Activated CD4-positive, alpha-beta T cell treated with anti-CD3 and anti-CD28 coated beads, Interleukin-2, Interleukin-6, amounts not matched to agents 100 ng/mL and 50 ng/mL, durations not matched to agents 16 hours and 8 hours (primary cell): ENCODE results near the gene IL1RN.

ENCODE experiments used
- DNase-seq: peaks from one replicate; pipeline ENCODE4 v3.0.0-alpha.2; 2020

The IL1RN gene

GRCh38 chr2:113104054-113104611, 23.3 kb upstream of the IL1RN start:
- no peak for DNase-seq

- DNase-seq = peak; percentile 43
Measured at GRCh38 chr2:113105047-113105785, 22.2 kb upstream of the IL1RN start.

- DNase-seq = no peak
Measured at GRCh38 chr2:113111121-113111520, 16.3 kb upstream of the IL1RN start.

GRCh38 chr2:113111823-113112287, 15.5 kb upstream of the IL1RN start:
- DNase-seq = no peak

GRCh38 chr2:113112441-113112840, 15.0 kb upstream of the IL1RN start:
- DNase-seq = no peak

GRCh38 chr2:113112871-113113270, 14.5 kb upstream of the IL1RN start:
- DNase-seq = no peak

- no peak for DNase-seq
Measured at GRCh38 chr2:113113807-113114206, 13.6 kb upstream of the IL1RN start.

GRCh38 chr2:113114224-113114945, 13.0 kb upstream of the IL1RN start:
- DNase-seq = no peak

GRCh38 chr2:113114996-113115395, 12.4 kb upstream of the IL1RN start:
- DNase-seq = no peak

GRCh38 chr2:113116100-113116958, 11.1 kb upstream of the IL1RN start:
- DNase-seq = peak; percentile 34

GRCh38 chr2:113117541-113118262, 9.7 kb upstream of the IL1RN start:
- peak; percentile 63 for DNase-seq

- DNase-seq = no peak
Measured at GRCh38 chr2:113118263-113118657, 9.1 kb upstream of the IL1RN start.

- no peak for DNase-seq
Measured at GRCh38 chr2:113119111-113119510, 8.3 kb upstream of the IL1RN start.

- no peak for DNase-seq
Measured at GRCh38 chr2:113120861-113121260, 6.5 kb upstream of the IL1RN start.

GRCh38 chr2:113122364-113122763, 5.0 kb upstream of the IL1RN start:
- DNase-seq = no peak

GRCh38 chr2:113123726-113124125, 3.7 kb upstream of the IL1RN start:
- DNase-seq = no peak

GRCh38 chr2:113124181-113124961, 3.0 kb upstream of the IL1RN start:
- DNase-seq = peak; percentile 58

GRCh38 chr2:113124984-113125855, 2.2 kb upstream of the IL1RN start:
- DNase-seq = peak; percentile 23

GRCh38 chr2:113127646-113128570, 510 bp downstream of the IL1RN start:
- no peak for DNase-seq
